Measurements from ENCODE around the gene NFIB. TPM values are rescaled to one million over a fixed set of nuclear protein-coding genes. Genes with fewer than 3 reads are reported as not detected.

The NFIB gene
- total and polyA plus RNA-seq, 10 of the 15 experiments (the other 5 are each of a cell fraction or from before 2014, with no cell fraction given): under 0.01 to 0.19 (median 0.05) TPM; not detected in 3

- no peak for TF ChIP-seq USF1 (IDR thresholded peaks at IDR 0.05; ENCODE audit: borderline replicate concordance, extremely low read length, insufficient read depth, low read depth, low read length)
- no peak for TF ChIP-seq BCL11A (IDR thresholded peaks at IDR 0.05; ENCODE audit: low read depth, low read length)
- no peak for TF ChIP-seq ETV6 (conservative IDR thresholded peaks at IDR 0.05 in 1 of 2, IDR thresholded peaks at IDR 0.05 in 1 of 2; ENCODE audit: borderline replicate concordance in 1 of 2, low read depth in 1 of 2)
These were observed 280.9 kb downstream of the NFIB start (continued) for GRCh38 chr9:14033067-14033466.

All from GM12878 (cell line).